WTC11 (cell line): ENCODE data around the gene XRCC4. TPM values are rescaled to one million over a fixed set of nuclear protein-coding genes. Genes with fewer than 3 reads are reported as not detected.

Experiments
- ATAC-seq: fragments of 200-7000 bp; cut with Tn5 transposase; 2 replicates; pipeline ENCODE4 v1.10.0; 2021; ENCODE audit warnings: mild to moderate bottlenecking, moderate library complexity
- CTCF ChIA-PET: fragments of 300-600 bp; sonication (Branson Sonifier 250); formaldehyde crosslinking; loops from one replicate; lab custom pipeline; 2021; ENCODE audit warnings: antibody characterized with exemption; lab: Charles Lee
- POLR2A ChIA-PET: fragments of 350-600 bp; sonication (Branson Sonifier 250); formaldehyde crosslinking; loops from one replicate; lab custom pipeline; 2021; ENCODE audit warnings: antibody characterized with exemption; lab: Charles Lee
- DNase-seq: peaks from one replicate; pipeline ENCODE4 v3.0.0; 2021; ENCODE audit warnings: low spot score
- H3K27ac Mint-ChIP-seq: 2 replicates; pipeline ENCODE4 v1.8.0; 2021; ENCODE audit warnings: mixed read lengths
- H3K27me3 Mint-ChIP-seq: 2 replicates; pipeline ENCODE4 v1.8.0; 2021; ENCODE audit warnings: low read depth, mild to moderate bottlenecking, moderate library complexity, mixed read lengths
- H3K36me3 Mint-ChIP-seq: 2 replicates; pipeline ENCODE4 v1.8.0; 2021; ENCODE audit warnings: mixed read lengths
- H3K4me1 Mint-ChIP-seq: 2 replicates; pipeline ENCODE4 v1.8.0; 2022; ENCODE audit warnings: mixed read lengths
- H3K4me3 Mint-ChIP-seq: 2 replicates; pipeline ENCODE4 v1.8.0; 2021; ENCODE audit warnings: mild to moderate bottlenecking, moderate library complexity, mixed read lengths
- H3K9me3 Mint-ChIP-seq: 2 replicates; pipeline ENCODE4 v1.8.0; 2021; ENCODE audit warnings: mixed read lengths
- ARID4B ChIP-seq: sonication (generic); formaldehyde crosslinking; IDR thresholded peaks from 2 replicates; pipeline ENCODE4 v1.8.0; 2023; ENCODE audit warnings: missing genetic modification reagents, mild to moderate bottlenecking, borderline replicate concordance
- ATF3 ChIP-seq: sonication (generic); formaldehyde crosslinking; conservative IDR thresholded peaks from 2 replicates; pipeline ENCODE4 v1.8.1; 2022; ENCODE audit warnings: mild to moderate bottlenecking, missing genetic modification reagents
- E2F4 ChIP-seq: sonication (generic); formaldehyde crosslinking; IDR thresholded peaks from 2 replicates; pipeline ENCODE4 v1.8.1; 2022; ENCODE audit warnings: low read depth, mild to moderate bottlenecking, moderate library complexity, missing genetic modification reagents, borderline replicate concordance
- ELF4 ChIP-seq: sonication (generic); formaldehyde crosslinking; IDR thresholded peaks from 2 replicates; pipeline ENCODE4 v1.8.1; 2022; ENCODE audit warnings: low read depth, mild to moderate bottlenecking, moderate library complexity, missing genetic modification reagents
- ESRRA ChIP-seq: sonication (generic); formaldehyde crosslinking; IDR thresholded peaks from 2 replicates; pipeline ENCODE4 v1.8.1; 2022; ENCODE audit warnings: mild to moderate bottlenecking, missing genetic modification reagents, borderline replicate concordance
- FOXK1 ChIP-seq: sonication (generic); formaldehyde crosslinking; IDR thresholded peaks from 2 replicates; pipeline ENCODE4 v1.8.0; 2022; ENCODE audit warnings: mild to moderate bottlenecking, moderate library complexity, missing genetic modification reagents
- FOXP4 ChIP-seq: sonication (generic); formaldehyde crosslinking; IDR thresholded peaks from 2 replicates; pipeline ENCODE4 v1.8.0; 2022; ENCODE audit warnings: mild to moderate bottlenecking, missing genetic modification reagents
- GTF2I ChIP-seq: fragments of 250-450 bp; sonication (Bioruptor Pico); conservative IDR thresholded peaks from 2 replicates; pipeline ENCODE4 v1.4.0; 2021; ENCODE audit warnings: mild to moderate bottlenecking
- MAX ChIP-seq: sonication (generic); formaldehyde crosslinking; IDR thresholded peaks from 2 replicates; pipeline ENCODE4 v1.8.0; 2022; ENCODE audit warnings: mild to moderate bottlenecking, missing genetic modification reagents
- NFATC4 ChIP-seq: fragments of 250-450 bp; sonication (Bioruptor Pico); IDR thresholded peaks from 2 replicates; pipeline ENCODE4 v1.9.0; 2021; ENCODE audit warnings: mild to moderate bottlenecking
- PRRX2 ChIP-seq: fragments of 250-450 bp; sonication (Bioruptor Pico); IDR thresholded peaks from 2 replicates; pipeline ENCODE4 v1.8.0; 2021; ENCODE audit warnings: mild to moderate bottlenecking
- RORB ChIP-seq: fragments of 250-450 bp; sonication (Bioruptor Pico); IDR thresholded peaks from 2 replicates; pipeline ENCODE4 v1.9.0; 2021; ENCODE audit warnings: mild to moderate bottlenecking
- SMAD4 ChIP-seq: sonication (generic); formaldehyde crosslinking; IDR thresholded peaks from 2 replicates; pipeline ENCODE4 v1.8.0; 2022; ENCODE audit warnings: mild to moderate bottlenecking, missing genetic modification reagents
- SP1 ChIP-seq: sonication (generic); formaldehyde crosslinking; conservative IDR thresholded peaks from 2 replicates; pipeline ENCODE4 v1.8.1; 2022; ENCODE audit warnings: missing genetic modification reagents
- TEAD1 ChIP-seq: sonication (generic); formaldehyde crosslinking; IDR thresholded peaks from 2 replicates; pipeline ENCODE4 v1.8.0; 2022; ENCODE audit warnings: mild to moderate bottlenecking, missing genetic modification reagents
- USF2 ChIP-seq: sonication (generic); formaldehyde crosslinking; IDR thresholded peaks from 2 replicates; pipeline ENCODE4 v1.8.1; 2023; ENCODE audit warnings: mild to moderate bottlenecking, missing genetic modification reagents, moderate library complexity
- ZBTB21 ChIP-seq: sonication (generic); formaldehyde crosslinking; IDR thresholded peaks from 2 replicates; pipeline ENCODE4 v1.8.1; 2023; ENCODE audit warnings: mild to moderate bottlenecking, missing genetic modification reagents, borderline replicate concordance
- ZNF138 ChIP-seq: sonication (generic); formaldehyde crosslinking; conservative IDR thresholded peaks from 2 replicates; pipeline ENCODE4 v1.8.1; 2022; ENCODE audit warnings: mild to moderate bottlenecking, moderate library complexity, missing genetic modification reagents
- ZNF219 ChIP-seq: sonication (generic); formaldehyde crosslinking; IDR thresholded peaks from 2 replicates; pipeline ENCODE4 v1.8.0; 2023; ENCODE audit warnings: missing genetic modification reagents, mild to moderate bottlenecking, borderline replicate concordance
- ZNF317 ChIP-seq: sonication (generic); formaldehyde crosslinking; IDR thresholded peaks from 2 replicates; pipeline ENCODE4 v1.8.1; 2023; ENCODE audit warnings: low read depth, mild to moderate bottlenecking, moderate library complexity, missing genetic modification reagents, borderline replicate concordance
- ZNF416 ChIP-seq: fragments of 250-450 bp; sonication (Bioruptor Pico); IDR thresholded peaks from 2 replicates; pipeline ENCODE4 v1.9.0; 2021; ENCODE audit warnings: mild to moderate bottlenecking, inconsistent platforms
- ZSCAN18 ChIP-seq: fragments of 250-450 bp; sonication (Bioruptor Pico); IDR thresholded peaks from 2 replicates; pipeline ENCODE4 v2.1.2; 2022; ENCODE audit warnings: mild to moderate bottlenecking, moderate library complexity
- total RNA-seq: library from RNA; stranded (reverse); gene quantifications from 3 replicates; pipeline ENCODE4 v1.2.3, GENCODE V29; 2021

XRCC4 gene
- total RNA-seq, 1 experiment from 2014 or later = 13.5 TPM

- Mint-ChIP-seq H3K27me3 (no peaks in the 10 kb centered on the region), H3K9me3 (no peaks in the 10 kb centered on the region), H3K4me1 (no peaks in the 10 kb centered on the region), H3K27ac (no peak overlapping the region), H3K4me3 (no peak overlapping the region), H3K36me3 (no peaks in the 10 kb centered on the region)
- ChIA-PET CTCF (no interaction called here), POLR2A (no interaction called here)
- DNase-seq (no peak), ATAC-seq (no peak)
- no peak for TF ChIP-seq USF2 (CRISPR knock-in tag)
- TF ChIP-seq ESRRA = no peak
Measured at GRCh38 chr5:83244516-83244915, 167.2 kb downstream of the XRCC4 start.

GRCh38 chr5:83245037-83245436 lies 167.7 kb downstream of the XRCC4 start:
- TF ChIP-seq TEAD1 (CRISPR knock-in tag) = no peak
- TF ChIP-seq ZNF138 (CRISPR knock-in tag) = no peak
- no peak for TF ChIP-seq NFATC4
- no peak for TF ChIP-seq ZNF219 (CRISPR knock-in tag)
- no peak for TF ChIP-seq SP1
- no peak for TF ChIP-seq PRRX2 (CRISPR knock-in tag)
- TF ChIP-seq GTF2I = no peak
- TF ChIP-seq E2F4 = no peak
- no peak for TF ChIP-seq ZBTB21 (CRISPR knock-in tag)
- no peak for TF ChIP-seq ELF4 (CRISPR knock-in tag)
- no peak for TF ChIP-seq MAX (CRISPR knock-in tag)
- TF ChIP-seq ESRRA = no peak
- TF ChIP-seq ATF3 (CRISPR knock-in tag) = no peak
- TF ChIP-seq ZNF317 (CRISPR knock-in tag) = no peak
- TF ChIP-seq, all 79 proteins: peak for 0
- Mint-ChIP-seq H3K36me3 (no peaks in the 10 kb centered on the region), H3K9me3 (no peaks in the 10 kb centered on the region), H3K4me1 (no peaks in the 10 kb centered on the region), H3K27me3 (no peaks in the 10 kb centered on the region), H3K27ac (no peak overlapping the region), H3K4me3 (no peak overlapping the region)
- CTCF ChIA-PET = interaction anchor here (0.6 kb wide), 1 partner anchor 399 kb away, joined by 3 read pairs; no protein-coding TSS in a partner anchor
- POLR2A ChIA-PET = no interaction called here
- no peak for DNase-seq
- ATAC-seq = no peak

GRCh38 chr5:83246071-83246470 lies 168.7 kb downstream of the XRCC4 start:
- no peaks in the 10 kb centered on the region for H3K36me3 Mint-ChIP-seq
- H3K4me3 Mint-ChIP-seq = no peak overlapping the region
- no peak for ATAC-seq
- no peaks in the 10 kb centered on the region for H3K27me3 Mint-ChIP-seq
- no peaks in the 10 kb centered on the region for H3K9me3 Mint-ChIP-seq
- ChIA-PET POLR2A (no interaction called here), CTCF (no interaction called here)
- H3K4me1 Mint-ChIP-seq = no peaks in the 10 kb centered on the region
- no peak for TF ChIP-seq FOXK1 (CRISPR knock-in tag)
- no peak for TF ChIP-seq FOXP4
- TF ChIP-seq ARID4B (CRISPR knock-in tag) = no peak
- TF ChIP-seq ZBTB21 (CRISPR knock-in tag) = no peak
- TF ChIP-seq ZNF416 (CRISPR knock-in tag) = no peak
- TF ChIP-seq MAX (CRISPR knock-in tag) = no peak
- no peak for TF ChIP-seq SMAD4 (CRISPR knock-in tag)
- TF ChIP-seq ZSCAN18 (CRISPR knock-in tag) = no peak
- no peak for TF ChIP-seq RORB (CRISPR knock-in tag)
- TF ChIP-seq, all 79 proteins: peak for 0
- no peak for DNase-seq
- no peak overlapping the region for H3K27ac Mint-ChIP-seq
